SK-N-SH treated with all-trans-retinoic acid at 6 μM for 48 hours (cell line): ENCODE measurements around the gene SEMA6D.

ENCODE experiments used
- ATAC-seq: fragments of 200-7000 bp; cut with Tn5 transposase; 3 replicates; pipeline ENCODE4 v1.9.1; 2020; ENCODE audit warnings: mild to moderate bottlenecking, moderate library complexity
- ARNTL ChIP-seq: fragments of 450-650 bp; formaldehyde crosslinking; IDR thresholded peaks from 2 replicates; pipeline ENCODE4 v1.5.0; 2020; ENCODE audit warnings: low read depth, mild to moderate bottlenecking, moderate library complexity, borderline replicate concordance
- BACH2 ChIP-seq: fragments of 250-450 bp; sonication (Bioruptor Pico); IDR thresholded peaks from 2 replicates; pipeline ENCODE4 v1.9.0; 2021; ENCODE audit warnings: mild to moderate bottlenecking, borderline replicate concordance
- CSDC2 ChIP-seq: fragments of 250-450 bp; sonication (Bioruptor Pico); IDR thresholded peaks from 2 replicates; pipeline ENCODE4 v1.5.0; 2020; ENCODE audit warnings: mild to moderate bottlenecking, moderate library complexity
- CSRNP3 ChIP-seq: fragments of 250-450 bp; sonication (Bioruptor Pico); IDR thresholded peaks from 2 replicates; pipeline ENCODE4 v1.5.1; 2021; ENCODE audit warnings: mild to moderate bottlenecking, moderate library complexity
- ESRRG ChIP-seq: fragments of 250-450 bp; sonication (Bioruptor Pico); IDR thresholded peaks from 2 replicates; pipeline ENCODE4 v1.6.1; 2021; ENCODE audit warnings: mild to moderate bottlenecking
- ISL1 ChIP-seq: fragments of 250-450 bp; sonication (Bioruptor Pico); IDR thresholded peaks from 2 replicates; pipeline ENCODE4 v2.1.2; 2022; ENCODE audit warnings: mild to moderate bottlenecking, moderate library complexity
- OSR1 ChIP-seq: fragments of 250-450 bp; sonication (Bioruptor Pico); IDR thresholded peaks from 2 replicates; pipeline ENCODE4 v1.8.0; 2022; ENCODE audit warnings: moderate library complexity, mild to moderate bottlenecking, inconsistent platforms
- PPARA ChIP-seq: fragments of 250-450 bp; sonication (Bioruptor Pico); IDR thresholded peaks from 2 replicates; pipeline ENCODE4 v1.5.0; 2020; ENCODE audit warnings: mild to moderate bottlenecking, borderline replicate concordance
- RARB ChIP-seq: fragments of 250-450 bp; sonication (Bioruptor Pico); IDR thresholded peaks from 2 replicates; pipeline ENCODE4 v1.8.0; 2021; ENCODE audit warnings: mild to moderate bottlenecking, moderate library complexity
- SNAI2 ChIP-seq: fragments of 250-450 bp; sonication (Bioruptor Pico); IDR thresholded peaks from 2 replicates; pipeline ENCODE4 v1.5.0; 2020; ENCODE audit warnings: mild to moderate bottlenecking, moderate library complexity
- TCF4 ChIP-seq: fragments of 250-450 bp; sonication (Bioruptor Pico); IDR thresholded peaks from 2 replicates; pipeline ENCODE4 v1.8.0; 2021; ENCODE audit warnings: mild to moderate bottlenecking, moderate library complexity, borderline replicate concordance
- TOX ChIP-seq: fragments of 250-450 bp; sonication (Bioruptor Pico); IDR thresholded peaks from 2 replicates; pipeline ENCODE4 v1.8.0; 2021; ENCODE audit warnings: mild to moderate bottlenecking, moderate library complexity, borderline replicate concordance
- ZFP3 ChIP-seq: fragments of 250-450 bp; sonication (Bioruptor Pico); IDR thresholded peaks from 2 replicates; pipeline ENCODE4 v1.5.0; 2020; ENCODE audit warnings: mild to moderate bottlenecking, moderate library complexity
- ZFP30 ChIP-seq: fragments of 450-650 bp; formaldehyde crosslinking; IDR thresholded peaks from 2 replicates; pipeline ENCODE4 v1.5.0; 2022; ENCODE audit warnings: mild to moderate bottlenecking, moderate library complexity
- ZNF565 ChIP-seq: fragments of 450-650 bp; formaldehyde crosslinking; conservative IDR thresholded peaks from 2 replicates; pipeline ENCODE4 v1.5.0; 2020; ENCODE audit warnings: low read depth, mild to moderate bottlenecking, moderate library complexity
- ZNF70 ChIP-seq: fragments of 450-650 bp; formaldehyde crosslinking; IDR thresholded peaks from 2 replicates; pipeline ENCODE4 v1.5.0; 2020; ENCODE audit warnings: mild to moderate bottlenecking, moderate library complexity
- ZNF8 ChIP-seq: fragments of 450-650 bp; formaldehyde crosslinking; IDR thresholded peaks from 2 replicates; pipeline ENCODE4 v1.5.0; 2020; ENCODE audit warnings: mild to moderate bottlenecking, moderate library complexity
- TF ChIP-seq, protein P1 (sequence below): fragments of 250-450 bp; sonication (Bioruptor Pico); IDR thresholded peaks from 2 replicates; pipeline ENCODE4 v1.5.1; 2020; ENCODE audit warnings: low read depth, mild to moderate bottlenecking, moderate library complexity
- TF ChIP-seq, protein P2 (sequence below): fragments of 250-450 bp; sonication (Bioruptor Pico); IDR thresholded peaks from 2 replicates; pipeline ENCODE4 v1.8.0; 2020; ENCODE audit warnings: mild to moderate bottlenecking, moderate library complexity, borderline replicate concordance
- TF ChIP-seq, protein P3 (sequence below): fragments of 250-450 bp; sonication (Bioruptor Pico); IDR thresholded peaks from 2 replicates; pipeline ENCODE4 v1.8.0; 2021; ENCODE audit warnings: low read depth, mild to moderate bottlenecking, moderate library complexity, borderline replicate concordance
- TF ChIP-seq, protein P4 (sequence below): fragments of 250-450 bp; sonication (Bioruptor Pico); IDR thresholded peaks from 2 replicates; pipeline ENCODE4 v1.5.0; 2020; ENCODE audit warnings: mild to moderate bottlenecking, moderate library complexity

Gene SEMA6D

GRCh38 chr15:47820057-47820746 is 102.9 kb downstream of the SEMA6D start:
- TF ChIP-seq TCF4 (CRISPR knock-in tag), result no peak
- 0 out of 2 replicates have a peak, but pooled peaks have one; percentile 9 for TF ChIP-seq ZNF565 (CRISPR knock-in tag)
- peak; percentile 46; the same call in 2 of the 3 replicates for ATAC-seq

DNA sequence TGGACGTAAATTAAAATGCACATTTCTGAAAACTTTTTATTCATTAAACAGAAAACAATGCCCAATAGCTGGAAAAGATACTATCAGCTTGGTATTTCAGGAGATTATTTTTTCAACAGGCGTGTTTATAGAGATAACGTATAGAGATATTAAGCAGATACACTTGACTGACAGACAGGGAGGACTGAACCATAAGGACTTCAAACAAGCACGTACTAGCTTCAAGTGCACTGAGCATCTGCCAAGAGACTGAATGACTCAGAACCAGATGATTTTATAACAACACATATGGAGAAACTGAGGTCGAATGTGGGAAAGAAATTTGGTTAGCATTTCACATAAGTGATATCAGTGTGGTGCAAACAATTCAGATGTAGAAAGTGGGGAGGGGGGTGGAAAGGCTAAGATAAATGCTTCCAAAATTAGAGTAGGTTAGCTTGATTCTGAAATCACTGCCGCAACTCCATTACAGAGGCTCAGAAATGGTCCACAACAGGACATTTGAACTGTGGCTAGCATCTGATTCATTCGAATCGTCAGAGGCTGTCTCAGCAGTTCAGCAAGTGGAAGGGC is 103.5 kb downstream of the SEMA6D start:
- peak; percentile 50; the same call in 1 of the 3 replicates for ATAC-seq
- TF ChIP-seq, protein P1, sequence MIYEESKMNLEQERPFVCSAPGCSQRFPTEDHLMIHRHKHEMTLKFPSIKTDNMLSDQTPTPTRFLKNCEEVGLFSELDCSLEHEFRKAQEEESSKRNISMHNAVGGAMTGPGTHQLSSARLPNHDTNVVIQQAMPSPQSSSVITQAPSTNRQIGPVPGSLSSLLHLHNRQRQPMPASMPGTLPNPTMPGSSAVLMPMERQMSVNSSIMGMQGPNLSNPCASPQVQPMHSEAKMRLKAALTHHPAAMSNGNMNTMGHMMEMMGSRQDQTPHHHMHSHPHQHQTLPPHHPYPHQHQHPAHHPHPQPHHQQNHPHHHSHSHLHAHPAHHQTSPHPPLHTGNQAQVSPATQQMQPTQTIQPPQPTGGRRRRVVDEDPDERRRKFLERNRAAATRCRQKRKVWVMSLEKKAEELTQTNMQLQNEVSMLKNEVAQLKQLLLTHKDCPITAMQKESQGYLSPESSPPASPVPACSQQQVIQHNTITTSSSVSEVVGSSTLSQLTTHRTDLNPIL (CRISPR knock-in tag), result peak; percentile 25; the same call in 1 of the 2 replicates
- TF ChIP-seq ISL1 (CRISPR knock-in tag) (peak; percentile 93), TCF4 (CRISPR knock-in tag) (peak; percentile 80), SNAI2 (0 out of 2 replicates have a peak, but pooled peaks have one; percentile 28), ZFP30 (CRISPR knock-in tag) (no peak)

GRCh38 chr15:47822048-47822447 is 104.7 kb downstream of the SEMA6D start:
- no peak for ATAC-seq
- TF ChIP-seq RARB (CRISPR knock-in tag), result no peak
- no peak for TF ChIP-seq ZFP3
- no peak for TF ChIP-seq PPARA (CRISPR knock-in tag)
- TF ChIP-seq ZNF70 (CRISPR knock-in tag), result no peak
- TF ChIP-seq TOX (CRISPR knock-in tag), result no peak
- TF ChIP-seq ZNF565 (CRISPR knock-in tag), result no peak
- no peak for TF ChIP-seq OSR1 (CRISPR knock-in tag)
- TF ChIP-seq ESRRG, result no peak
- TF ChIP-seq, protein P1 (CRISPR knock-in tag), result no peak
- TF ChIP-seq, protein P2, sequence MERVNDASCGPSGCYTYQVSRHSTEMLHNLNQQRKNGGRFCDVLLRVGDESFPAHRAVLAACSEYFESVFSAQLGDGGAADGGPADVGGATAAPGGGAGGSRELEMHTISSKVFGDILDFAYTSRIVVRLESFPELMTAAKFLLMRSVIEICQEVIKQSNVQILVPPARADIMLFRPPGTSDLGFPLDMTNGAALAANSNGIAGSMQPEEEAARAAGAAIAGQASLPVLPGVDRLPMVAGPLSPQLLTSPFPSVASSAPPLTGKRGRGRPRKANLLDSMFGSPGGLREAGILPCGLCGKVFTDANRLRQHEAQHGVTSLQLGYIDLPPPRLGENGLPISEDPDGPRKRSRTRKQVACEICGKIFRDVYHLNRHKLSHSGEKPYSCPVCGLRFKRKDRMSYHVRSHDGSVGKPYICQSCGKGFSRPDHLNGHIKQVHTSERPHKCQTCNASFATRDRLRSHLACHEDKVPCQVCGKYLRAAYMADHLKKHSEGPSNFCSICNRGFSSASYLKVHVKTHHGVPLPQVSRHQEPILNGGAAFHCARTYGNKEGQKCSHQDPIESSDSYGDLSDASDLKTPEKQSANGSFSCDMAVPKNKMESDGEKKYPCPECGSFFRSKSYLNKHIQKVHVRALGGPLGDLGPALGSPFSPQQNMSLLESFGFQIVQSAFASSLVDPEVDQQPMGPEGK, result no peak
- TF ChIP-seq, protein P3, sequence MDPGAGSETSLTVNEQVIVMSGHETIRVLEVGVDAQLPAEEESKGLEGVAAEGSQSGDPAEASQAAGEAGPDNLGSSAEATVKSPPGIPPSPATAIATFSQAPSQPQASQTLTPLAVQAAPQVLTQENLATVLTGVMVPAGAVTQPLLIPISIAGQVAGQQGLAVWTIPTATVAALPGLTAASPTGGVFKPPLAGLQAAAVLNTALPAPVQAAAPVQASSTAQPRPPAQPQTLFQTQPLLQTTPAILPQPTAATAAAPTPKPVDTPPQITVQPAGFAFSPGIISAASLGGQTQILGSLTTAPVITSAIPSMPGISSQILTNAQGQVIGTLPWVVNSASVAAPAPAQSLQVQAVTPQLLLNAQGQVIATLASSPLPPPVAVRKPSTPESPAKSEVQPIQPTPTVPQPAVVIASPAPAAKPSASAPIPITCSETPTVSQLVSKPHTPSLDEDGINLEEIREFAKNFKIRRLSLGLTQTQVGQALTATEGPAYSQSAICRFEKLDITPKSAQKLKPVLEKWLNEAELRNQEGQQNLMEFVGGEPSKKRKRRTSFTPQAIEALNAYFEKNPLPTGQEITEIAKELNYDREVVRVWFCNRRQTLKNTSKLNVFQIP (CRISPR knock-in tag), result no peak
- no peak for TF ChIP-seq ARNTL
- TF ChIP-seq, protein P4, sequence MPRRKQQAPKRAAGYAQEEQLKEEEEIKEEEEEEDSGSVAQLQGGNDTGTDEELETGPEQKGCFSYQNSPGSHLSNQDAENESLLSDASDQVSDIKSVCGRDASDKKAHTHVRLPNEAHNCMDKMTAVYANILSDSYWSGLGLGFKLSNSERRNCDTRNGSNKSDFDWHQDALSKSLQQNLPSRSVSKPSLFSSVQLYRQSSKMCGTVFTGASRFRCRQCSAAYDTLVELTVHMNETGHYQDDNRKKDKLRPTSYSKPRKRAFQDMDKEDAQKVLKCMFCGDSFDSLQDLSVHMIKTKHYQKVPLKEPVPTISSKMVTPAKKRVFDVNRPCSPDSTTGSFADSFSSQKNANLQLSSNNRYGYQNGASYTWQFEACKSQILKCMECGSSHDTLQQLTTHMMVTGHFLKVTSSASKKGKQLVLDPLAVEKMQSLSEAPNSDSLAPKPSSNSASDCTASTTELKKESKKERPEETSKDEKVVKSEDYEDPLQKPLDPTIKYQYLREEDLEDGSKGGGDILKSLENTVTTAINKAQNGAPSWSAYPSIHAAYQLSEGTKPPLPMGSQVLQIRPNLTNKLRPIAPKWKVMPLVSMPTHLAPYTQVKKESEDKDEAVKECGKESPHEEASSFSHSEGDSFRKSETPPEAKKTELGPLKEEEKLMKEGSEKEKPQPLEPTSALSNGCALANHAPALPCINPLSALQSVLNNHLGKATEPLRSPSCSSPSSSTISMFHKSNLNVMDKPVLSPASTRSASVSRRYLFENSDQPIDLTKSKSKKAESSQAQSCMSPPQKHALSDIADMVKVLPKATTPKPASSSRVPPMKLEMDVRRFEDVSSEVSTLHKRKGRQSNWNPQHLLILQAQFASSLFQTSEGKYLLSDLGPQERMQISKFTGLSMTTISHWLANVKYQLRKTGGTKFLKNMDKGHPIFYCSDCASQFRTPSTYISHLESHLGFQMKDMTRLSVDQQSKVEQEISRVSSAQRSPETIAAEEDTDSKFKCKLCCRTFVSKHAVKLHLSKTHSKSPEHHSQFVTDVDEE (CRISPR knock-in tag), result no peak
- TF ChIP-seq SNAI2, result no peak
- no peak for TF ChIP-seq CSRNP3
- TF ChIP-seq ZFP30 (CRISPR knock-in tag), result no peak
- no peak for TF ChIP-seq BACH2 (CRISPR knock-in tag)
- TF ChIP-seq CSDC2, result no peak
- TF ChIP-seq ZNF8 (CRISPR knock-in tag), result no peak
